Esophagus (tissue), 2 donors: ENCODE data around the gene COA1. TPM values are rescaled to one million over a fixed set of nuclear protein-coding genes. Genes with fewer than 3 reads are reported as not detected.
"Not testable (repeated sequence)": the region's sequence is repeated elsewhere in the genome, so short reads cannot be mapped to it uniquely, and the experiment has no call there.

Experiments used
- H3K27ac ChIP-seq, 2 donors: one replicate each; pipeline ENCODE4 v1.5.1; 2013; ENCODE audit warnings: low read depth in 2 of 2, mild to moderate bottlenecking in 2 of 2, inconsistent platforms in 1 of 2, low read length in 1 of 2, moderate library complexity in 1 of 2
- H3K27me3 ChIP-seq, 2 donors: one replicate each; pipeline ENCODE4 v1.6.1; 2013; ENCODE audit warnings: low read length in 2 of 2, control low read depth in 1 of 2, mild to moderate bottlenecking in 1 of 2; ENCODE audit not compliant: insufficient read depth in 2 of 2, control insufficient read depth in 1 of 2
- H3K36me3 ChIP-seq, 2 donors: one replicate each; pipeline ENCODE4 v1.6.1; 2013; ENCODE audit warnings: low read length in 1 of 2; ENCODE audit not compliant: control insufficient read depth in 2 of 2, insufficient read depth in 2 of 2
- H3K4me1 ChIP-seq, 2 donors: one replicate each; pipeline ENCODE4 v1.6.1; 2013; ENCODE audit warnings: low read length in 1 of 2; ENCODE audit not compliant: control insufficient read depth in 2 of 2, insufficient read depth in 2 of 2
- H3K4me3 ChIP-seq, 2 donors: one replicate each; pipeline ENCODE4 v1.5.1; 2013; ENCODE audit warnings: low read length in 2 of 2, mild to moderate bottlenecking in 2 of 2, low read depth in 1 of 2, moderate library complexity in 1 of 2
- H3K9me3 ChIP-seq, 2 donors: one replicate each; pipeline ENCODE4 v1.6.1; 2013; ENCODE audit warnings: mild to moderate bottlenecking in 2 of 2, low read depth in 1 of 2, low read length in 1 of 2, moderate library complexity in 1 of 2; ENCODE audit not compliant: control insufficient read depth in 2 of 2, insufficient read depth in 1 of 2
- WGBS, 2 donors: extraction: QIAGEN DNeasy Blood & Tissue Kit; methylation state at CpG; one replicate each; pipeline ENCODE4 v1.1.7; 2013; 5-methylcytosine and 5-hydroxymethylcytosine counted together
- polyA plus RNA-seq, 2 donors: library from polyadenylated mRNA; stranded (reverse); fragments of 200-250 nt; gene quantifications; one replicate each; pipeline ENCODE4 v1.2.3, GENCODE V29; 2013
- donor health status: healthy with polysubstance abuse.
- donor health status: Bipolar disorder and iron deficiency.

COA1 gene
- polyA plus RNA-seq, 2 donors, result 24.2 to 32.3 TPM

DNA sequence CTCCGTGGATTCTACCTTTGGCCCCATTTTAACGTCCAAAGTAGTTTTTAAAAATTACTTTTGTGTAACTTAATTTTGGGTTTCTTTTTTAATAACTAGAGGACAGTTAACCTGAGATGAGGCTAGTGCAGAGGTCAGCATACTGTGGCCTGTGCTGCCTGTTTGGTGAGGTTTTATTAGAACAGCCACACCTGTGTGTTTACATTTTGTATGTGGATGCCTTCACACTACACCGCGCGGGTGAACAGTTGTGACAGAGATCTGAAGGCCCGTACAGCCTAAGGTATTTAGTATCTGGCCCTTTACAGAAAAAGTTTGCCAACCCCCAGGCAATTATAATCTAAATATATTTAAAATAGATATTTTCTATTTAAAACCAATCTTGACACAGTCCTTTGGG, 99.5 kb downstream of the COA1 start:
- Histone ChIP-seq H3K9me3 (no peaks in the 10 kb centered on the region), H3K36me3 (peaks cover 7 to 9% of the 10 kb centered on the region in 2 donors), H3K27ac (no peak overlapping the region), H3K27me3 (no peaks in the 10 kb centered on the region), H3K4me1 (no peaks in the 10 kb centered on the region), H3K4me3 (no peak overlapping the region)
- WGBS, 2 donors, result 71 to 74% methylated on average over 6 of the region's 6 CpGs

DNA sequence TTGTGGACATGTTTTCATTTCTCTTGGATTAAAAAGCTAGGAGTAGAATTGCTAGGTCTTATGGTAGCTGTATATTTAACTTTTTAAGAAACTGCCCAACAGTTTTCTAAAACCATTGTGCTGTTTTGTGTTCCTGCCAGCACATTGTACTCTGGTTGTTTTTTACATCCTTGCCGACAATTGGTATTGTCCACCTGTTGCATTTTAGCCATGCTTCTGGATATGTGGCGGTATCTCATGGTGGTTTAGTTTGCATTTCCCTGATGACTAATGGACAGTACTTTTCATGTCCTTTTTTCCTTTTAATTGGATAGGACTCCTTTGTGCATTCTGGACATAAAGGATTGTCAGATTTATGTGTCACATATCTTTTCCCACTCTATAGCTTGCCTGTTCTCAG, 100.9 kb downstream of the COA1 start:
- Histone ChIP-seq H3K36me3 (peaks cover 4 to 9% of the 10 kb centered on the region in 2 donors), H3K4me1 (no peaks in the 10 kb centered on the region), H3K9me3 (no peaks in the 10 kb centered on the region), H3K27me3 (no peaks in the 10 kb centered on the region), H3K27ac (no peak overlapping the region), H3K4me3 (no peak overlapping the region)
- WGBS, 2 donors, result 84 to 86% methylated on average over 2 of the region's 2 CpGs

DNA sequence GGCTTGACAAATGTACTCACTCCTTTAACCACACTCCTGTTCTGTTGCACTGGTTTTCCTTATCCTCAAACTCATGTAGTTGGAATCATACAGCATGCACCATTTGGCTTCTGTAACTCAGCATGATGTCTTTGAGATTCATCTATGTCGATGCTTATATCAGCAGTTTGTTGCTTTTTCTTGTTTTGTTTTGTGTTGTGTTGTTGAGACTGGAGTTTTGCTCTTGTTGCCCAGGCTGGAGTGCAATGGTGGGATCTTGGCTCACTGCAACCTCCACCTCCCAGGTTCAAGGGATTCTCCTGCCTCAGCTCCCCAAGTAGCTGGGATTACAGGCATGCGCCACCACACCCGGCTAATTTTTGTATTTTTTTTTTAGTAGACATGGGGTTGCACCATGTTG, 101.5 kb downstream of the COA1 start:
- 93% methylated on average over 3 of the region's 3 CpGs for WGBS, 2 donors
- not testable (repeated sequence) for H3K27me3 ChIP-seq, H3K4me3 ChIP-seq, H3K9me3 ChIP-seq, H3K36me3 ChIP-seq, H3K27ac ChIP-seq, H3K4me1 ChIP-seq

DNA sequence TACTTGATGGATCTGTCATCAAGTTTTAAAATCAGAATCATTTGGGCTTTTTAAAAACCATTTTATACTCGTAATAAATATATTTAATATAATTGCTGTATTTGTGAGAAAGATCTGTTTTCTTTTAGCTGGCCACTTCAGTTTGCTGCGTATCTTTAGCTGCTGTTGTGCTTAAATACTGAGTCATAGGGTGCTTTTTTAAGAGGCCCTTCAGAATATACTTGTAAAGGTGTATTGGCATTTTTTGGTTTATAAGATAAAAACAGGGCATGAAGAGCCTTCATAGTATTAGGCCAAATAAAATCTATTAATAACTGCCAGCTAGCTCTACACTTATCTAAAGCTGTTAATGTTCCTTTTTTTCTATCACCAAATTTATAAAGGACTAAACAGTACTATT, 102.6 kb downstream of the COA1 start:
- 86 to 92% methylated on average over 2 of the region's 2 CpGs for WGBS, 2 donors
- Histone ChIP-seq H3K4me3 (no peak overlapping the region), H3K9me3 (no peaks in the 10 kb centered on the region), H3K27ac (no peak overlapping the region), H3K27me3 (no peaks in the 10 kb centered on the region), H3K4me1 (no peaks in the 10 kb centered on the region), H3K36me3 (peaks cover 0 to 7% of the 10 kb centered on the region in 2 donors)

DNA sequence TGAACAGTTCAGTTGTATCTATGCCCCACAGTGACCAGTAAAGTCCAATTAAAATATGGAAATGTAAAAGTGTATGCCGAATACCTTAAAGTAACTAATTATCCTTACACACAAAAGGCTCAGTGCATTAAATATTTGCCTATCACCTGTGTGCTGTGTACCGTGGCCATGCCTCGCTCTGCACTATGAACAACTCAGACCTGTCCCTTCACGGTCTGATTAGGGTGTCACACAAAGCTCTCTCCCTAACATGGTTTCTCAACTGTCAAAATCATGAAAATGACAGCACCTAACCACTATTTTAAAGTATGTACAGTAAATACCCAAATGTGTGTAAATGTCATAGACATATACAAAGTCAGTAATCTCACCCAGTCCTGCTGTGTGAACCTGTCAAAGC, 103.3 kb downstream of the COA1 start:
- Histone ChIP-seq H3K9me3 (no peaks in the 10 kb centered on the region), H3K27ac (no peak overlapping the region), H3K4me3 (no peak overlapping the region), H3K27me3 (no peaks in the 10 kb centered on the region), H3K4me1 (no peaks in the 10 kb centered on the region), H3K36me3 (peaks cover 0 to 7% of the 10 kb centered on the region in 2 donors)
- WGBS, 2 donors, result 65 to 79% methylated on average over 4 of the region's 4 CpGs

DNA sequence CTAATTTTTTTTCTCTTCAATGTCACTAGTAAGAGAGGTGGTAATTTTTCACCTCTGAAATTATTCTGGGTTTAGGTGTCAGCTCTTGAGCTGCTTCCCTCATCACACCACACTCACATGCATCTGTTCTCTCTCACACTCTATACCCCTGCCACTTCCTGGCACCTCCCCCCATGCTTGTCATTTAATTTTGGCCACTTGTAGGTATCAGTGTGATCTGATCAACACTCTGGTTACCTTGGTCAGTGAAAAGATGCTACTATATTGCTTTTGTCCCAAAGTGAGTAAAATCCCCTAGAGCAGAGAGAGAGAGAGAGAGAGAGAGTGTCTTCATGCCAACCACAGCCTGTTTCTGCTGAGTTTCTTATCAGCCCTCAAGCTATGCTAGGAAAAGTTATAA, 103.9 kb downstream of the COA1 start:
- no peaks in the 10 kb centered on the region for H3K4me1 ChIP-seq
- no peaks in the 10 kb centered on the region for H3K9me3 ChIP-seq
- no peak overlapping the region for H3K4me3 ChIP-seq
- H3K27me3 ChIP-seq, result no peaks in the 10 kb centered on the region
- H3K27ac ChIP-seq, result no peak overlapping the region
- H3K36me3 ChIP-seq, result peaks cover 0 to 10% of the 10 kb centered on the region in 2 donors

DNA sequence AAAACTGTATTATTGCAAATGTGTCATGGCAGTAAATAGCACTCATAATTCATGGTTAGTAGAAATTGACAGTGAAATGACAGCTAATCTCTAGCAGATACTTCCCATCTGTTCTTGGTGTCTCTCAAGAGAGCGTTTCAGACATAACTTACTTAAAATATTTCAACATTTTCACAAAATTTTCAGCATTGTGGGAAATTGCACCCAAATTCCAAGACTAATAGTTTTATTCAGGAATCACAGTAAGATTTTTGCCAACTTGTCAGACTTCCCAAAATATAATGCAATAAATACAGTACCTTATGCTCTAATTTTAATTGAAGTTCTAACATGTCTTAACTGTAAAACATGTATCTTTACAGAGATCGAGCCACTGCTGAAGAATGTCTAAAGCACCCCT, 105.2 kb downstream of the COA1 start:
- Histone ChIP-seq H3K27me3 (no peaks in the 10 kb centered on the region), H3K9me3 (no peaks in the 10 kb centered on the region), H3K36me3 (peaks cover 0 to 8% of the 10 kb centered on the region in 2 donors), H3K4me3 (no peak overlapping the region), H3K4me1 (no peaks in the 10 kb centered on the region), H3K27ac (no peak overlapping the region)
- WGBS, 2 donors, result 92 to 94% methylated on average over 2 of the region's 2 CpGs

DNA sequence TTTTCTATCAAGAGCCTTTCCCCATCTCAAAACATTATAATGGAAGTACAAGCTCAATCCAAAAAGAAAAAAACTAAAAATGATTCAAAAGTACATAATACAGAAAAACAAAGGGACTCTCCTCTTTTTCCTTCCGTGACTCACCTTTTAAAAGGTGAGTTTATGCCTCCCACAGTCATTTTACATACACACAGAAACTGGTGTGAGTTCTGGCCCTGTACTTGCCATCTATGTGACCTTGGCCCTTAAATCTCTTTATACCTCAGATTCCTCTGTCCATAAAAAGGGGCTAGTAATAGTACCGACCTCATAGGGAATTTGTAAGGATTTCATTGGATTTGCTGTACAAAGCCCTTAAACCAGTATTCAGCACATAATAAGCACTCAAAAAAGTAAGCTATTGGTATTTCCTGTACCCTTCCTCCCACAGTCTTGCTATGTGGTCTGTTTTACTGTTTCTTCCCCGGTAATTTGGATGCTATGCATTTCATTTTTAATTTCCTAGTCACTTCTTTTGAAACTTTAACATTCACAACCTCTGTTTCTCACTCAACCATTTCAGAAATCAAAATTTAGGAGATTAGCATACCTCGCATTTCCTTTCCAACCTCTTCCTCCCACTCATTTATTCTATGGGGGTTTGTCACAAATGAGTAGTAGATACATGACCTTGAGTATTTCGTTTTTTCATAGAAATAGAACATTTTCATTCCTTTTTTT, 107.4 kb downstream of the COA1 start:
- Histone ChIP-seq H3K27me3 (no peaks in the 10 kb centered on the region), H3K9me3 (no peaks in the 10 kb centered on the region), H3K27ac (no peak overlapping the region), H3K36me3 (peaks cover 0 to 8% of the 10 kb centered on the region in 2 donors), H3K4me1 (no peaks in the 10 kb centered on the region), H3K4me3 (no peak overlapping the region)
- 76 to 79% methylated on average over 5 of the region's 5 CpGs for WGBS, 2 donors

DNA sequence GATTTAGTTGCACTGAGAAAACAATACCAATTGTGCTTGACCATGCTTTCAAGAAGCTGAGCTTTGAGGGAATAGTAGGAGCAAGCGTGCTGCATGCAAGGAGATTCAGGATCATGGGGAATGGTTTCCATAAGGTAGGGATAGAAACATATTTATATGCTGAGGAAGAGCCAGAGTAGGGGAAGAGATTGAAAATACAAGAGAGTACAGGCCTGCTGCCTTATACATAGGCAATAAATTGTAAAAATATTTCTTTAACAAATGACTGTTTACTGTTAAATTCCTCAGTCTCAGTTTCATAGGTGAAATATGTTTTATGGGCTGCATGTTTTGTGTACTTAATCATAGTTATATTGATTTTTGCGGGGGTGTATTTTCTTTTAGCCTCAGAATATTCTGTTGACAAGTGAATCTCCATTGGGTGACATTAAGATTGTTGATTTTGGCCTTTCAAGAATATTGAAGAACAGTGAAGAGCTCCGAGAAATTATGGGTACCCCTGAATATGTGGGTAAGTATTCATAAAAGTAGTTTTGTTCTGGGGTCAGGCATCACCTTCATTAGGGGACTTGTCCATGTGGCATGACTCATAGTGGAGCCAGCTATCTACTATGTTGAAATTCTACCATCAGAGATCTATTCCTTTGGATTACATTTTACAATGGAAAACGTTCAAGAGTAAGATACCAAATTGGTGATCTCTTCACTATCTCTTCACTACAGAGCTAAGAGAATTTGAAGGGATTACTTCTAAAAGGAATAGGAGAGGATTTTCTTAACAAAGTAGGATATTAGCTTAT, 109.9 kb downstream of the COA1 start:
- H3K9me3 ChIP-seq, result no peaks in the 10 kb centered on the region
- WGBS, 2 donors, result 85 to 92% methylated on average over 4 of the region's 4 CpGs
- H3K4me1 ChIP-seq, result no peaks in the 10 kb centered on the region
- H3K36me3 ChIP-seq, result peaks cover 0 to 7% of the 10 kb centered on the region in 2 donors
- H3K27me3 ChIP-seq, result no peaks in the 10 kb centered on the region
- H3K27ac ChIP-seq, result no peak overlapping the region
- H3K4me3 ChIP-seq, result no peak overlapping the region

DNA sequence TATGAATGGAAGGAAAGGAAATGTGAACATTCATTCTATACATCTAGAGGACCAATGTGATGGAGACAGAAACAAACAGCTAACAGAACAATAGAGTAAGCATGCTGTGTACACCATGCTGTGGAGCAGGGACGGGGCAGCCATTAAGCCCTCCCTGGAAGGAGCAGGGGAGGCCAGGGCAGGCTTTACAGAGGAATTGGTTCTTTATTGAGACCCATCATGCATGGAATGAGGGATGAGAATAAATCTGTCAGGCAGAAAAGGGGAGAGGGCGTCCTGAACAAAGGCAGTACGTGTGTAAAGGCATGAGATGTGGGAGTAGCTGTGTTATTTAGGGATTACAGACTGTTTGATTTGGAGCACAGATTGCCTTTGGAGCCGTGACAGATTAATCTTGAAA, 111.2 kb downstream of the COA1 start:
- Histone ChIP-seq H3K9me3 (no peaks in the 10 kb centered on the region), H3K36me3 (peaks cover 0 to 7% of the 10 kb centered on the region in 2 donors)

More for the DNA sequence above, 111.2 kb downstream of the COA1 start:
- Histone ChIP-seq H3K27me3 (no peaks in the 10 kb centered on the region), H3K27ac (no peak overlapping the region), H3K4me1 (no peaks in the 10 kb centered on the region), H3K4me3 (no peak overlapping the region)
- 56 to 65% methylated on average over 4 of the region's 4 CpGs for WGBS, 2 donors
